GM18868 (cell line): ENCODE results near the gene ELF1.
"Not testable (repeated sequence)": the region's sequence is repeated elsewhere in the genome, so short reads cannot be mapped to it uniquely, and the experiment has no call there.

ENCODE experiments used
- ATAC-seq: cut with Tn5 transposase; IDR thresholded peaks from one replicate; pipeline ENCODE4 v1.9.1; 2021; ENCODE audit warnings: mild to moderate bottlenecking, moderate library complexity; ENCODE audit not compliant: unreplicated experiment

Gene ELF1

GRCh38 chr13:40983725-40984667 is 35.1 kb downstream of the ELF1 start:
- no peak for ATAC-seq

- ATAC-seq, result no peak
Measured at GRCh38 chr13:40983259-40983658, 35.9 kb downstream of the ELF1 start.

- peak; percentile 66 for ATAC-seq
Measured at GRCh38 chr13:40982772-40983171, 36.3 kb downstream of the ELF1 start.

- ATAC-seq, result no peak
Measured at GRCh38 chr13:40981949-40982348, 37.2 kb downstream of the ELF1 start.

- no peak for ATAC-seq
Measured at GRCh38 chr13:40981361-40981760, 37.8 kb downstream of the ELF1 start.

- ATAC-seq, result no peak
Measured at GRCh38 chr13:40980461-40980860, 38.7 kb downstream of the ELF1 start.

- ATAC-seq, result no peak
Measured at GRCh38 chr13:40979232-40979631, 39.9 kb downstream of the ELF1 start.

- ATAC-seq, result not testable (repeated sequence)
Measured at GRCh38 chr13:40978109-40978508, 41.0 kb downstream of the ELF1 start.

- ATAC-seq, result no peak
Measured at GRCh38 chr13:40975441-40975840, 43.7 kb downstream of the ELF1 start.

GRCh38 chr13:40974460-40975407 is 44.4 kb downstream of the ELF1 start:
- peak; percentile 86 for ATAC-seq

GRCh38 chr13:40973409-40973808 is 45.7 kb downstream of the ELF1 start:
- no peak for ATAC-seq

GRCh38 chr13:40971321-40971720 is 47.8 kb downstream of the ELF1 start:
- ATAC-seq, result no peak

GRCh38 chr13:40970803-40971202 is 48.3 kb downstream of the ELF1 start:
- ATAC-seq, result no peak

- ATAC-seq, result peak; percentile 73
Measured at GRCh38 chr13:40969169-40969901, 49.8 kb downstream of the ELF1 start.

- no peak for ATAC-seq
Measured at GRCh38 chr13:40968416-40969000, 50.6 kb downstream of the ELF1 start.

- no peak for ATAC-seq
Measured at GRCh38 chr13:40966298-40966697, 52.8 kb downstream of the ELF1 start.

- ATAC-seq, result no peak
Measured at GRCh38 chr13:40963927-40964326, 55.2 kb downstream of the ELF1 start.

GRCh38 chr13:40961826-40962225 is 57.3 kb downstream of the ELF1 start:
- ATAC-seq, result no peak

GRCh38 chr13:40961214-40961613 is 57.9 kb downstream of the ELF1 start:
- peak; percentile 67 for ATAC-seq

GRCh38 chr13:40960716-40961115 is 58.4 kb downstream of the ELF1 start:
- ATAC-seq, result peak; percentile 15
